Kidney epithelial cell (primary cell): ENCODE data around the gene PORCN. TPM values are rescaled to one million over a fixed set of nuclear protein-coding genes. Genes with fewer than 3 reads are reported as not detected.

ENCODE experiments used
- DNase-seq: peaks from one replicate; pipeline ENCODE4 v3.0.0-alpha.2; 2010; ENCODE audit warnings: low read depth
- H3K27me3 ChIP-seq: 2 replicates; pipeline ENCODE4 v1.6.0; 2011; ENCODE audit warnings: low read length; ENCODE audit not compliant: control insufficient read depth, insufficient read depth
- H3K36me3 ChIP-seq: 2 replicates; pipeline ENCODE4 v1.5.1; 2011; ENCODE audit warnings: low read length; ENCODE audit not compliant: control insufficient read depth, insufficient read depth
- H3K4me3 ChIP-seq: 2 replicates; pipeline ENCODE4 v1.5.1; 2011; ENCODE audit warnings: low read depth, mild to moderate bottlenecking, control low read depth, low read length
- CTCF ChIP-seq: IDR thresholded peaks from 2 replicates; pipeline ENCODE4 v1.5.1; 2011; ENCODE audit warnings: mild to moderate bottlenecking, moderate library complexity, low read length, control low read depth, inconsistent platforms; ENCODE audit not compliant: insufficient read depth, poor library complexity, severe bottlenecking
- total RNA-seq: library from RNA; depleted of rRNA; stranded (reverse); fragments of >200 nt; gene quantifications from 2 replicates; pipeline ENCODE4 v1.2.3, GENCODE V29; 2015

Gene PORCN
- total RNA-seq, 1 donor from 2014 or later, result 12.7 TPM

- DNase-seq, result peak; percentile 41
- H3K4me3 ChIP-seq, result no peak overlapping the region
- H3K27me3 ChIP-seq, result no peaks in the 10 kb centered on the region
- no peak for TF ChIP-seq CTCF
- H3K36me3 ChIP-seq, result no peaks in the 10 kb centered on the region
Observed at GRCh38 chrX:48531358-48531959, 22.7 kb downstream of the PORCN start.

DNA sequence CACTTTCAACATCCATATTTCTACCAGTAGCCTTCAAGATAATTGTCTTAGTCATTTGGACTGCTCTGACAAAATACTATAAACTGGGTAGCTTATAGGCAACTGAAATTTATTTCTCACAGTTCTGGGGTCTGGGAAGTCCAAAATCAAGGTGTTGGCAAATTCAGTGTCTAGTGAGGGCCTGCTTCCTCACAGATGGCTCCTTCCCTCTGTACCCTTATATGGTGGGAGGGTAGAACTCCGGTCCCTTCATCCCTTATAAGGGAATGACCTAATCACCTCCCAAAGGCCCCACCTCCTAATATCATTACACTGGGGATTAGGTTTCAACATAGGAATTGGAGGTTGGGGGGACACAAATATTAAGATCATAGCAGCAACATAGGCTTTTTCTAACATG lies 23.4 kb downstream of the PORCN start:
- no peaks in the 10 kb centered on the region for H3K27me3 ChIP-seq
- H3K36me3 ChIP-seq, result no peaks in the 10 kb centered on the region
- no peak overlapping the region for H3K4me3 ChIP-seq
- DNase-seq, result no peak
- no peak for TF ChIP-seq CTCF

DNA sequence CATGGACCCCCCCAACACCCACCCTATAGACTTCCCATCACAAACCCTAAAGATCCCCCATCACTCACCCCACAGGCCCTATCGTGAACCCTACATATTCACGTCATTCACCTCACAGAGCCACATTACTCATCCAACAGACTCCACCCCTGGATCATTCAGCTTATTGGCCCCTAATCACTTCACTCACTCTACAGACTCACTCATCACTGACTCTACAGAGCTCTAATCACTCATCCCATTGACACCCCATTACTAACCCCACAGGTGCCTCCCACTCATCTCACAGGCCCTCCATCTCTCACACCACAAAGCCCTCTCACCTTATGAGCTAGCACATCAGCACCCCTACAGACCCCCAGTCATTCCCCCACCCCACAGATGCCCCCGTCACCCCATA lies 24.4 kb downstream of the PORCN start:
- no peak for TF ChIP-seq CTCF
- no peak for DNase-seq
- Histone ChIP-seq H3K27me3 (no peaks in the 10 kb centered on the region), H3K36me3 (no peaks in the 10 kb centered on the region), H3K4me3 (no peak overlapping the region)

- no peak for TF ChIP-seq CTCF
- no peaks in the 10 kb centered on the region for H3K27me3 ChIP-seq
- H3K36me3 ChIP-seq, result no peaks in the 10 kb centered on the region
- no peak for DNase-seq
- peak overlapping the region; percentile 22 for H3K4me3 ChIP-seq
Observed at GRCh38 chrX:48538641-48539344, 30.0 kb downstream of the PORCN start.

DNA sequence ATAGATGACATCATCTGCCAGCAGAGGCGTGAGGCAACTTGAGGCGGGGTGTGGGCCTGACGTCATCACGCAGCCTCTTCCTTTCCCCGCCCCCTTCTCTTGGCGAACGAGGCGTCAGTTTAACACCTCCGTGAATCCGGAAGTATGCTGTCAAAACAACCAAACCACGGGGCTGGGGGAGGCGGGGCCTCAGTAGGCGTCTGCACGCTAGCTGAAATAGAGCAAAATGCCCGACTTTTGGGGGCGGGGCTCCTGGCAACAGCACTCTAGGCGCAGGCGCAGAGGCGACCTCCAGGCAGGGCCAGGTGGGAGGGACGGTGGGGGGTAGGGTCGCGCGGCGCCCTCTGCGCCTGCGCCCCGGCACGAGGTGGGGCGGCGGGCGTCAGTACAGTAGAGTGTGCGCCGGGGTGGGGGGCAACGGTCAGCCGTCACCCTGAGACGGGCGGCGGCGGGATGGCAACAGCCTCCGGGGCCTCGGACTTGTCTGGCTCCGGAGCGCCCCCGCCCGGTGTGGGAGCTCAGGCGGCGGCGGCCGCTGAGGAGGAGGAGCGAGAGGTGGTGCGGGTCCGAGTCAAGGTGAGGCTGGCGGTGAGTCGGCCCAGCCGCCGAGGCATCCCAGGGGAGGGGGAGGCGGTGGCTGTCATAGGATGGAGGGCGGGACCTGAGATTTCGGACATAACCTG lies 30.7 kb downstream of the PORCN start, which contains the start of gene TBC1D25:
TBC1D25 (plus strand) TSS at position 370 of the 683 bp plus-strand sequence; CDS start at position 454, 84 bp downstream.
- Histone ChIP-seq H3K4me3 (peak within 1 kb of the TSS; percentile 69), H3K27me3 (no peaks in the 10 kb centered on the region), H3K36me3 (no peaks in the 10 kb centered on the region)
- DNase-seq, result peak; percentile 81
- TF ChIP-seq CTCF, result peak; percentile 43

- no peak for DNase-seq
- H3K36me3 ChIP-seq, result no peaks in the 10 kb centered on the region
- H3K4me3 ChIP-seq, result peak overlapping the region; percentile 69
- no peak for TF ChIP-seq CTCF
- no peaks in the 10 kb centered on the region for H3K27me3 ChIP-seq
Observed at GRCh38 chrX:48540028-48540375, 31.2 kb downstream of the PORCN start.
